Activated CD4-positive, alpha-beta T cell treated with anti-CD3 and anti-CD28 coated beads for 36 hours (primary cell): ENCODE measurements around the gene ABR. TPM values are rescaled to one million over a fixed set of nuclear protein-coding genes. Genes with fewer than 3 reads are reported as not detected.
"Not testable (repeated sequence)": the region's sequence is repeated elsewhere in the genome, so short reads cannot be mapped to it uniquely, and the experiment has no call there.

ENCODE experiments used
- ATAC-seq: fragments of 200-7000 bp; cut with Tn5 transposase; one replicate; pipeline ENCODE4 v1.10.0; 2021; ENCODE audit warnings: mild to moderate bottlenecking, moderate library complexity
- CTCF ChIA-PET: fragments of 350-600 bp; sonication (Branson Sonifier 250); formaldehyde crosslinking; loops from one replicate; lab custom pipeline; 2021; ENCODE audit warnings: antibody characterized with exemption; lab: Charles Lee
- POLR2A ChIA-PET: fragments of 350-600 bp; sonication (Branson Sonifier 250); formaldehyde crosslinking; loops from one replicate; lab custom pipeline; 2021; ENCODE audit warnings: antibody characterized with exemption, inconsistent platforms; lab: Charles Lee
- DNase-seq: peaks from one replicate; pipeline ENCODE4 v3.0.0-alpha.2; 2020
- H3K27ac Mint-ChIP-seq: one replicate; pipeline ENCODE4 v1.8.0; 2021; ENCODE audit warnings: mixed read lengths
- H3K27me3 Mint-ChIP-seq: one replicate; pipeline ENCODE4 v1.8.0; 2021; ENCODE audit warnings: mixed read lengths
- H3K36me3 Mint-ChIP-seq: one replicate; pipeline ENCODE4 v1.8.0; 2021; ENCODE audit warnings: low read depth, mixed read lengths
- H3K4me1 Mint-ChIP-seq: one replicate; pipeline ENCODE4 v1.8.0; 2021; ENCODE audit warnings: mixed read lengths
- H3K4me3 Mint-ChIP-seq: one replicate; pipeline ENCODE4 v1.8.0; 2021; ENCODE audit warnings: mild to moderate bottlenecking, moderate library complexity, mixed read lengths
- H3K9me3 Mint-ChIP-seq: one replicate; pipeline ENCODE4 v1.8.0; 2021; ENCODE audit warnings: low read depth, mixed read lengths
- intact Hi-C, 2 experiments: fragments of 100-400 bp; cut with DNase I in 1 of 2; cut with micrococcal nuclease in 1 of 2; formaldehyde crosslinking; loops; one replicate each; pipeline versions ENCODE4 v1.14.2 to v1.15.1; 2022 to 2024; cut with DNase I, micrococcal nuclease
- total RNA-seq, 2 experiments: library from RNA; stranded (reverse); gene quantifications; one replicate each; pipeline ENCODE4 v1.2.3, GENCODE V29; 2021

ABR gene
- total RNA-seq, 2 experiments from 2014 or later, result 45.2 to 50.5 TPM

- intact Hi-C loops, result no loop called here
- H3K4me3 Mint-ChIP-seq, result no peak overlapping the region
- H3K27me3 Mint-ChIP-seq, result no peaks in the 10 kb centered on the region
- H3K9me3 Mint-ChIP-seq, result no peaks in the 10 kb centered on the region
- no peak for ATAC-seq
- ChIA-PET CTCF (interaction anchor here (1.0 to 1.3 kb wide), 2 partner anchors 9 to 23 kb away, joined by 4 read pairs; no protein-coding TSS in a partner anchor), POLR2A (no interaction called here)
- no peak overlapping the region for H3K27ac Mint-ChIP-seq
- no peak for DNase-seq
- peaks cover 29% of the 10 kb centered on the region for H3K36me3 Mint-ChIP-seq
- H3K4me1 Mint-ChIP-seq, result peaks cover 27% of the 10 kb centered on the region
Observed at GRCh38 chr17:1099242-1099641, 80.5 kb downstream of the ABR start.

- H3K36me3 Mint-ChIP-seq, result peaks cover 32% of the 10 kb centered on the region
- ATAC-seq, result peak; percentile 90
- H3K27me3 Mint-ChIP-seq, H3K9me3 Mint-ChIP-seq, H3K4me3 Mint-ChIP-seq, intact Hi-C loops, POLR2A ChIA-PET, DNase-seq: not testable (repeated sequence)
- peak overlapping the region; percentile 37 for H3K27ac Mint-ChIP-seq
- CTCF ChIA-PET, result interaction anchor here (1.0 to 1.3 kb wide), 4 partner anchors 10 to 40 kb away, joined by 3 to 4 read pairs (median 4); no protein-coding TSS in a partner anchor
- H3K4me1 Mint-ChIP-seq, result peaks cover 27% of the 10 kb centered on the region
Observed at GRCh38 chr17:1097972-1098744, 81.6 kb downstream of the ABR start.

- intact Hi-C loops, result no loop called here
- Mint-ChIP-seq H3K9me3 (no peaks in the 10 kb centered on the region), H3K27me3 (no peaks in the 10 kb centered on the region), H3K4me1 (peaks cover 27% of the 10 kb centered on the region), H3K4me3 (no peak overlapping the region), H3K27ac (peak overlapping the region; percentile 47), H3K36me3 (peaks cover 25% of the 10 kb centered on the region)
- CTCF ChIA-PET, result interaction anchor here (0.6 to 1.4 kb wide), 5 partner anchors 13 to 320 kb away, joined by 3 to 7 read pairs (median 3); no protein-coding TSS in a partner anchor
- no peak for DNase-seq
- POLR2A ChIA-PET, result interaction anchor here (0.6 to 0.7 kb wide), 2 partner anchors 9 to 10 kb away, joined by 3 read pairs; no protein-coding TSS in a partner anchor
- ATAC-seq, result no peak
Observed at GRCh38 chr17:1096215-1096614, 83.6 kb downstream of the ABR start.

- Mint-ChIP-seq H3K4me3 (no peak overlapping the region), H3K4me1 (peaks cover 27% of the 10 kb centered on the region), H3K9me3 (no peaks in the 10 kb centered on the region), H3K27me3 (no peaks in the 10 kb centered on the region), H3K27ac (no peak overlapping the region), H3K36me3 (peaks cover 25% of the 10 kb centered on the region)
- no peak for DNase-seq
- POLR2A ChIA-PET, result interaction anchor here (0.6 kb wide), 1 partner anchor 9 kb away, joined by 3 read pairs; no protein-coding TSS in a partner anchor
- CTCF ChIA-PET, result interaction anchor here (0.7 to 1.4 kb wide), 6 partner anchors 12 to 243 kb away, joined by 3 to 7 read pairs (median 4); no protein-coding TSS in a partner anchor
- no peak for ATAC-seq
- intact Hi-C loops, result no loop called here
Observed at GRCh38 chr17:1095853-1096173, 84.0 kb downstream of the ABR start.

- Mint-ChIP-seq H3K27me3 (no peaks in the 10 kb centered on the region), H3K4me3 (no peak overlapping the region), H3K36me3 (peaks cover 27% of the 10 kb centered on the region), H3K9me3 (no peaks in the 10 kb centered on the region), H3K4me1 (peaks cover 27% of the 10 kb centered on the region), H3K27ac (no peak overlapping the region)
- CTCF ChIA-PET, result interaction anchor here (0.7 to 1.0 kb wide), 4 partner anchors 12 to 242 kb away, joined by 3 to 5 read pairs (median 3); no protein-coding TSS in a partner anchor
- ATAC-seq (no peak), DNase-seq (no peak)
- POLR2A ChIA-PET, result no interaction called here
- intact Hi-C loops, result no loop called here
Observed at GRCh38 chr17:1095090-1095852, 84.5 kb downstream of the ABR start.

- Mint-ChIP-seq H3K4me1 (peaks cover 27% of the 10 kb centered on the region), H3K36me3 (peaks cover 30% of the 10 kb centered on the region), H3K9me3 (no peaks in the 10 kb centered on the region), H3K4me3 (no peak overlapping the region), H3K27me3 (no peaks in the 10 kb centered on the region), H3K27ac (peak overlapping the region; percentile 1)
- intact Hi-C loops, result no loop called here
- POLR2A ChIA-PET, result no interaction called here
- no peak for ATAC-seq
- CTCF ChIA-PET, result interaction anchor here (0.7 kb wide), 1 partner anchor 11 kb away, joined by 3 read pairs; no protein-coding TSS in a partner anchor
- no peak for DNase-seq
Observed at GRCh38 chr17:1094591-1094990, 85.2 kb downstream of the ABR start.

GRCh38 chr17:1091900-1092299 is 87.9 kb downstream of the ABR start:
- Mint-ChIP-seq H3K4me1 (peaks cover 7% of the 10 kb centered on the region), H3K36me3 (peaks cover 11% of the 10 kb centered on the region), H3K4me3 (no peak overlapping the region), H3K27me3 (no peaks in the 10 kb centered on the region), H3K27ac (no peak overlapping the region), H3K9me3 (no peaks in the 10 kb centered on the region)
- intact Hi-C loops, result no loop called here
- DNase-seq, result no peak
- CTCF ChIA-PET, result no interaction called here
- no peak for ATAC-seq
- POLR2A ChIA-PET, result no interaction called here

GRCh38 chr17:1091190-1091534 is 88.6 kb downstream of the ABR start:
- Mint-ChIP-seq H3K4me1 (peaks cover 2% of the 10 kb centered on the region), H3K4me3 (no peak overlapping the region), H3K27ac (no peak overlapping the region), H3K27me3 (no peaks in the 10 kb centered on the region), H3K36me3 (peaks cover 11% of the 10 kb centered on the region), H3K9me3 (no peaks in the 10 kb centered on the region)
- CTCF ChIA-PET, result no interaction called here
- intact Hi-C loops, result no loop called here
- POLR2A ChIA-PET, result no interaction called here
- ATAC-seq, result no peak
- DNase-seq, result no peak

- Mint-ChIP-seq H3K4me1 (no peaks in the 10 kb centered on the region), H3K4me3 (no peak overlapping the region), H3K27ac (no peak overlapping the region), H3K36me3 (peaks cover 11% of the 10 kb centered on the region), H3K27me3 (no peaks in the 10 kb centered on the region), H3K9me3 (no peaks in the 10 kb centered on the region)
- ChIA-PET CTCF (no interaction called here), POLR2A (no interaction called here)
- no peak for DNase-seq
- no peak for ATAC-seq
- intact Hi-C loops, result no loop called here
Observed at GRCh38 chr17:1090465-1091189, 89.2 kb downstream of the ABR start.

GRCh38 chr17:1089915-1090314 is 89.9 kb downstream of the ABR start:
- intact Hi-C loops, result no loop called here

More at GRCh38 chr17:1089915-1090314, 89.9 kb downstream of the ABR start:
- Mint-ChIP-seq H3K4me3 (no peak overlapping the region), H3K36me3 (peaks cover 11% of the 10 kb centered on the region), H3K27me3 (no peaks in the 10 kb centered on the region), H3K9me3 (no peaks in the 10 kb centered on the region), H3K4me1 (no peaks in the 10 kb centered on the region), H3K27ac (no peak overlapping the region)
- no peak for ATAC-seq
- ChIA-PET POLR2A (no interaction called here), CTCF (no interaction called here)
- DNase-seq, result no peak
